Caco-2 (cell line): ENCODE measurements around the gene CRELD2. TPM values are rescaled to one million over a fixed set of nuclear protein-coding genes. Genes with fewer than 3 reads are reported as not detected.

Source experiments
- BruUV-seq: library from RNA; stranded (reverse); fragments of 400-500 nt; replicated peaks from 2 replicates; lab custom pipeline; 2021; lab: Mats Ljungman, UMichigan
- CTCF ChIA-PET: fragments of 300-600 bp; sonication (Branson Sonifier 250); formaldehyde crosslinking; loops from one replicate; lab custom pipeline; 2022; ENCODE audit warnings: antibody characterized with exemption; lab: Charles Lee
- POLR2A ChIA-PET: fragments of 300-600 bp; sonication (Branson Sonifier 250); formaldehyde crosslinking; loops from one replicate; lab custom pipeline; 2022; ENCODE audit warnings: antibody characterized with exemption; lab: Charles Lee
- DNase-seq, 2 experiments: peaks; one replicate each; pipeline versions ENCODE4 v3.0.0 to v3.0.0-alpha.2; 2020 to 2022
- H3K27me3 ChIP-seq: replicated peaks from 2 replicates; pipeline ENCODE4 v1.6.0; 2011; ENCODE audit warnings: low read length; ENCODE audit not compliant: control insufficient read depth, insufficient read depth
- H3K36me3 ChIP-seq: 2 replicates; pipeline ENCODE4 v1.5.1; 2011; ENCODE audit warnings: low read length; ENCODE audit not compliant: control insufficient read depth, insufficient read depth
- H3K4me1 ChIP-seq: fragments of 250-450 bp; sonication (Bioruptor Pico); 2 replicates; pipeline ENCODE4 v1.5.1; 2020; ENCODE audit warnings: mild to moderate bottlenecking
- H3K4me3 ChIP-seq: 2 replicates; pipeline ENCODE4 v1.5.1; 2011; ENCODE audit warnings: low read depth, mild to moderate bottlenecking, control low read depth, low read length
- H3K9me3 ChIP-seq: fragments of 250-450 bp; sonication (Bioruptor Pico); 2 replicates; pipeline ENCODE4 v1.5.1; 2020; ENCODE audit warnings: mild to moderate bottlenecking, moderate library complexity
- H3K27ac Mint-ChIP-seq: one replicate; pipeline ENCODE4 v1.8.0; 2022; ENCODE audit warnings: mixed read lengths; ENCODE audit not compliant: unreplicated experiment
- H3K27me3 Mint-ChIP-seq: one replicate; pipeline ENCODE4 v1.8.0; 2022; ENCODE audit warnings: mixed read lengths; ENCODE audit not compliant: insufficient read depth, unreplicated experiment
- H3K36me3 Mint-ChIP-seq: one replicate; pipeline ENCODE4 v1.8.0; 2022; ENCODE audit warnings: mild to moderate bottlenecking, mixed read lengths; ENCODE audit not compliant: insufficient read depth, unreplicated experiment
- H3K4me1 Mint-ChIP-seq: one replicate; pipeline ENCODE4 v1.8.0; 2022; ENCODE audit warnings: low read depth, mixed read lengths; ENCODE audit not compliant: unreplicated experiment
- H3K4me3 Mint-ChIP-seq: one replicate; pipeline ENCODE4 v1.8.0; 2022; ENCODE audit warnings: mild to moderate bottlenecking, moderate library complexity, mixed read lengths; ENCODE audit not compliant: unreplicated experiment
- H3K9me3 Mint-ChIP-seq: one replicate; pipeline ENCODE4 v1.8.0; 2022; ENCODE audit warnings: mixed read lengths; ENCODE audit not compliant: unreplicated experiment
- CTCF ChIP-seq, 2 experiments: fragments of 200-600 bp in 1 of 2; IDR thresholded peaks; 1 replicate in 1 of 2; 2 replicates in 1 of 2; pipeline versions ENCODE4 v1.5.1 to v1.8.0; 2011 to 2022; ENCODE audit warnings: antibody characterized with exemption in 1 of 2, control low read depth in 1 of 2, inconsistent platforms in 1 of 2, low read depth in 1 of 2, low read length in 1 of 2, mild to moderate bottlenecking in 1 of 2, moderate library complexity in 1 of 2; ENCODE audit not compliant: insufficient read depth in 1 of 2, severe bottlenecking in 1 of 2, unreplicated experiment in 1 of 2
- intact Hi-C: fragments of 100-400 bp; cut with micrococcal nuclease; formaldehyde crosslinking; loops from one replicate; pipeline ENCODE4 v1.10.0; 2022; ENCODE audit not compliant: unreplicated experiment
- total RNA-seq: library from RNA; stranded (reverse); gene quantifications from 2 replicates; pipeline ENCODE4 v1.2.3, GENCODE V29; 2022

The CRELD2 gene
- total RNA-seq, 1 experiment from 2014 or later = 43.3 TPM

GRCh38 chr22:49920859-49921258 is 2.4 kb downstream of the CRELD2 start:
- H3K36me3 ChIP-seq = no peaks in the 10 kb centered on the region

GRCh38 chr22:49921508-49922278 is 3.3 kb downstream of the CRELD2 start:
- Mint-ChIP-seq H3K9me3 (no peaks in the 10 kb centered on the region), H3K36me3 (peaks cover 9% of the 10 kb centered on the region), H3K4me1 (no peaks in the 10 kb centered on the region), H3K4me3 (no peak overlapping the region), H3K27ac (no peak overlapping the region), H3K27me3 (no peaks in the 10 kb centered on the region)
- Histone ChIP-seq H3K36me3 (no peaks in the 10 kb centered on the region), H3K9me3 (no peaks in the 10 kb centered on the region), H3K27me3 (no peaks in the 10 kb centered on the region), H3K4me3 (no peak overlapping the region), H3K4me1 (peaks cover 10% of the 10 kb centered on the region; the same call in 1 of the 2 replicates)
- BruUV-seq = no TSS peak
- ChIA-PET POLR2A (no interaction called here), CTCF (no interaction called here)
- TF ChIP-seq CTCF (IDR thresholded peaks at IDR 0.05; ENCODE audit: insufficient read depth in 1 of 2, low read depth in 1 of 2, low read length in 1 of 2, severe bottlenecking in 1 of 2, unreplicated experiment in 1 of 2) = no peak
- intact Hi-C loops = no loop called here
- no peak for DNase-seq

More at GRCh38 chr22:49920859-49921258, 2.4 kb downstream of the CRELD2 start:
- POLR2A ChIA-PET = no interaction called here
- Mint-ChIP-seq H3K4me3 (no peak overlapping the region), H3K36me3 (peaks cover 9% of the 10 kb centered on the region), H3K27ac (no peak overlapping the region), H3K27me3 (no peaks in the 10 kb centered on the region), H3K4me1 (no peaks in the 10 kb centered on the region), H3K9me3 (no peaks in the 10 kb centered on the region)
- CTCF ChIA-PET = no interaction called here
- Histone ChIP-seq H3K4me3 (no peak overlapping the region), H3K9me3 (no peaks in the 10 kb centered on the region), H3K27me3 (no peaks in the 10 kb centered on the region), H3K4me1 (peaks cover 10% of the 10 kb centered on the region; the same call in 1 of the 2 replicates)
- no TSS peak for BruUV-seq
- intact Hi-C loops = no loop called here
- no peak for TF ChIP-seq CTCF (IDR thresholded peaks at IDR 0.05; ENCODE audit: insufficient read depth in 1 of 2, low read depth in 1 of 2, low read length in 1 of 2, severe bottlenecking in 1 of 2, unreplicated experiment in 1 of 2)
- DNase-seq = no peak

- no peaks in the 10 kb centered on the region for H3K9me3 ChIP-seq
- ChIA-PET POLR2A (no interaction called here), CTCF (no interaction called here)
- H3K4me3 ChIP-seq = no peak overlapping the region
- intact Hi-C loops = no loop called here
- Mint-ChIP-seq H3K9me3 (no peaks in the 10 kb centered on the region), H3K4me1 (no peaks in the 10 kb centered on the region), H3K27ac (no peak overlapping the region), H3K4me3 (no peak overlapping the region), H3K27me3 (no peaks in the 10 kb centered on the region), H3K36me3 (peaks cover 9% of the 10 kb centered on the region)
- no peaks in the 10 kb centered on the region for H3K36me3 ChIP-seq
- no TSS peak for BruUV-seq
- H3K27me3 ChIP-seq = no peaks in the 10 kb centered on the region
- no peak for TF ChIP-seq CTCF (IDR thresholded peaks at IDR 0.05; ENCODE audit: insufficient read depth in 1 of 2, low read depth in 1 of 2, low read length in 1 of 2, severe bottlenecking in 1 of 2, unreplicated experiment in 1 of 2)
- H3K4me1 ChIP-seq = 0 out of 2 replicates have a peak, but pooled peaks cover 5% of the 10 kb centered on the region
- no peak for DNase-seq
These were observed 4.0 kb downstream of the CRELD2 start for GRCh38 chr22:49922484-49922883.
